Cardiac fibroblast (primary cell): Measurements from ENCODE around the gene SPOCK2.
"Not testable (repeated sequence)": the region's sequence is repeated elsewhere in the genome, so short reads cannot be mapped to it uniquely, and the experiment has no call there.

Experiments used
- DNase-seq, 2 donors: peaks; one replicate each; pipeline versions ENCODE4 v3.0.0 to v3.0.0-alpha.2; 2010; ENCODE audit warnings: low read depth in 2 of 2
- H3K4me3 ChIP-seq, 2 donors: replicated peaks in 1 of 2; 1 replicate in 1 of 2; 2 replicates in 1 of 2; pipeline ENCODE4 v1.5.1; 2011; ENCODE audit warnings: low read depth in 2 of 2, low read length in 2 of 2, mild to moderate bottlenecking in 2 of 2, moderate library complexity in 1 of 2
- TF ChIP-seq, protein P1 (sequence below): IDR thresholded peaks from one replicate; pipeline ENCODE4 v1.5.1; 2011; ENCODE audit warnings: low read depth, mild to moderate bottlenecking, low read length, inconsistent platforms

The SPOCK2 gene, protein sequence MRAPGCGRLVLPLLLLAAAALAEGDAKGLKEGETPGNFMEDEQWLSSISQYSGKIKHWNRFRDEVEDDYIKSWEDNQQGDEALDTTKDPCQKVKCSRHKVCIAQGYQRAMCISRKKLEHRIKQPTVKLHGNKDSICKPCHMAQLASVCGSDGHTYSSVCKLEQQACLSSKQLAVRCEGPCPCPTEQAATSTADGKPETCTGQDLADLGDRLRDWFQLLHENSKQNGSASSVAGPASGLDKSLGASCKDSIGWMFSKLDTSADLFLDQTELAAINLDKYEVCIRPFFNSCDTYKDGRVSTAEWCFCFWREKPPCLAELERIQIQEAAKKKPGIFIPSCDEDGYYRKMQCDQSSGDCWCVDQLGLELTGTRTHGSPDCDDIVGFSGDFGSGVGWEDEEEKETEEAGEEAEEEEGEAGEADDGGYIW

DNA sequence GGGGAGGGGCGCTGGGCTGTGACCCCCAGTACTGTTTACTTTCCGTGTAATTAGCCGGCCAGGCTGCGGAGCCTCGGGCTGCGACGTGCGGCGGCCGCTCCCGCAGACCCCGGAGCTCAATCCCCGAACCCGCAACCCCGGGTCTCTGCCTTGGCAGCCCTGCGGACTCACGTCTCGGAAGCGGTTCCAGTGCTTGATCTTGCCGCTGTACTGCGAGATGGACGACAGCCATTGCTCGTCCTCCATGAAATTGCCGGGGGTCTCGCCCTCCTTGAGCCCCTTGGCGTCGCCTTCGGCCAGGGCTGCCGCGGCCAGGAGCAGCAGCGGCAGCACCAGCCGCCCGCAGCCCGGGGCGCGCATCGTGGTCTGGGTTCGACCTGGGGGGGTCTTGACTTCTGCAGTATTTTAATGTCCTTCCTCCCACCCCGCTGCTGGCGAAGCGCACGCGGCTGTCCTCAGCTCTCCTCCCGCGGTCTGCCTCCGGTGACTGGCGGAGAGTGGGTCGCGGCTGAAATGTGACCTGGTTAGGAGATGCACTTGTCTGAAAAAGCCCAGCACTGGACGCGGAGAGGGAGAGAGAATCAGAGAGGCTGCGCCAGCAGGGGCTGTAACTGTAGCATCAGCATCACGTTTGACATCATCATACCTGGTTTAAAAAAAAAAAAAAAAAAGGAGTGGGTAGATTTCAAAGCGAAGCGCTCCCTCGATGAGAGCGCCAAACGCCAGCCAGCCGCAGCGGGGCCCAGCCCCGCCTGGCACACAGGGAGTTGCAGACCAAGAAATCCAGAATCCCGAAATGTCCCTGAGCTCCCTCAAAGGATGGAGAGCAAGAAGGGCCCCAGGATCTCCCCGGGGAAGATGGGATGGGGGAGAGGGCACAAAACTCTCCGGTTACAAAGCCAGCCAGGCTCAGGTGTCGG, at the start of gene SPOCK2:
TSS of gene SPOCK2 (minus strand) at position 583 of the 920 bp plus-strand sequence. CDS start at position 360, 223 bp downstream.
- no peak for DNase-seq
- TF ChIP-seq, protein P1, sequence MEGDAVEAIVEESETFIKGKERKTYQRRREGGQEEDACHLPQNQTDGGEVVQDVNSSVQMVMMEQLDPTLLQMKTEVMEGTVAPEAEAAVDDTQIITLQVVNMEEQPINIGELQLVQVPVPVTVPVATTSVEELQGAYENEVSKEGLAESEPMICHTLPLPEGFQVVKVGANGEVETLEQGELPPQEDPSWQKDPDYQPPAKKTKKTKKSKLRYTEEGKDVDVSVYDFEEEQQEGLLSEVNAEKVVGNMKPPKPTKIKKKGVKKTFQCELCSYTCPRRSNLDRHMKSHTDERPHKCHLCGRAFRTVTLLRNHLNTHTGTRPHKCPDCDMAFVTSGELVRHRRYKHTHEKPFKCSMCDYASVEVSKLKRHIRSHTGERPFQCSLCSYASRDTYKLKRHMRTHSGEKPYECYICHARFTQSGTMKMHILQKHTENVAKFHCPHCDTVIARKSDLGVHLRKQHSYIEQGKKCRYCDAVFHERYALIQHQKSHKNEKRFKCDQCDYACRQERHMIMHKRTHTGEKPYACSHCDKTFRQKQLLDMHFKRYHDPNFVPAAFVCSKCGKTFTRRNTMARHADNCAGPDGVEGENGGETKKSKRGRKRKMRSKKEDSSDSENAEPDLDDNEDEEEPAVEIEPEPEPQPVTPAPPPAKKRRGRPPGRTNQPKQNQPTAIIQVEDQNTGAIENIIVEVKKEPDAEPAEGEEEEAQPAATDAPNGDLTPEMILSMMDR = no peak
- peak within 1 kb of the TSS in 1 of 2 donors; percentile 35 for H3K4me3 ChIP-seq

DNA sequence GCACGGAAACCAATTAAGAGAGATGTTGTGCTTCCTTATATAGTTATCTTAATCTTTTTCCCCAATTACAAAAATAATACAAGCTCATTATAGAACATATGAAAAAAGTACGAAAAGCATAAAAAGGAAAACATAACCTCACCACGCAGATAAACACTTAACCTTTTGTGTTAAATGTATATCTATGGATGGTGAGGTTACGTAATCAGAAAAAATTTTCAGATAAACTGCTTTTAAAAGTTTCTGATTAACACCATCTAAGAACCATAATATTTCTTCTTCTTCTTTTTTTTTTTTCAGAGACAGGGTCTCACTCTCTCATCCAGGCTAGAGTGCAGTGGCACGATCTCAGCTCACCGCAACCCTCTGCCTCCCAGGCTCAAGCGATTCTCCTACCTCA, 49.2 kb upstream of the SPOCK2 start:
- H3K4me3 ChIP-seq = no peak overlapping the region
- DNase-seq = no peak
- TF ChIP-seq, protein P1 = no peak

DNA sequence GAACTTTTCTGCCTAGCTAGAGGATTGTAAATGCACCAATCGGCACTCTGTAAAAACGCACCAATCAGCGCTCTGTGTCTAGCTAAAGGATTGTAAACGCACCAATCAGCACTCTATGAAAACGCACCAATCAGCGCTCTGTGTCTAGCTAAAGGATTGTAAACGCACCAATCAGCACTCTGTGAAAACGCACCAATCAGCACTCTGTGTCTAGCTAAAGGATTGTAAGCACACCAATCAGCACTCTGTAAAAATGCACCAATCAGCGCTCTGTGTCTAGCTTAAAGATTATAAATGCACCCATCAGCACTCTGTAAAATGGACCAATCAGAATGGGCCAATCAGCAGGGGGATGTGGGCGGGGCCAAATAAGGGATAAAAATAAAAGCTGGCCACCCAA, 47.9 kb upstream of the SPOCK2 start:
- H3K4me3 ChIP-seq, DNase-seq: not testable (repeated sequence)

DNA sequence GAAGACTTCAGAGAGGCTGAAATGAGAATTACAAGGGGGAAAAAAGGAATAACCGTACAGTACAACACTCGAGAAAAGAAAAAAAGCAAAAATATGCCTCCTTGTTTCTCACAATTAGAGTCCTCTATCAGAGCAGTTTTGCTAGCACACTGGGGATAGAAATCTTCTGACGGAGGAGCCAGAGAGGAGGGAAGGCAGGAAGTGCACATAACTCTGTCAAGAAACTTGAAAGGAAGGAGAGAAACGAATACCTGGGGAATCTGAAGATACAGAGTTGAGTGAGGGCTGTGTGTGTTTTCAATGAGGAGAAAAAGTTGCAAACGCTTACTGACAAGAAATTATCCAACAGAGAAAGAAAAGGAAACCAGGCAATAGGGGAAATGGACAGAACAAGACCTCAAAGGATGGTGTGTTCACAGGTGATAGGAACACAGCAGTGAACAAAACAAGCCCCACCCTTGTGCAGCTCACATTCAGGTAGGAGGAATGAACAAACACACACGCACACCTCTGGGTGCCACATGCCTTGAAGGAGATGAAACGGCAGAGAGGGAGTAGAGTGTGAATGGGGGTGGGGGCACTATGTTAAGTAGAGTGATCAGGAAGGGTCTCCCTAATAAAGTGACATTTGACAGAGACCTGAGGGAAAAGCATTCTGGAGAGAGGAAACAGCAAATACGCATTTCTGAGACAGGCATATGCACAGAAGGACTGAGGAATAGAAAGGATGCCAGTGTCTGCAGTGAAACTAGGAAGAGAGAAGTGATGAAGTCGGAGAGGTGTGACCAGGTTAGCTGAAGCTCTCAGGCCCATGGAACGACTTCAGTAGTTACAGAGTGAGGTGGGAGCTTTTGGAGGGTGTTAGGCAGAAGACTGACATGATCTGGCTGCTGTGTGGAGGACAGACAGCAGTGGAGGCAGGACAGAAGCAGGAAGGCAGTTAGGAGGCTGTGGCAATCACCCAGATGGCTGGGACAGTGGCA, 46.7 kb upstream of the SPOCK2 start:
- TF ChIP-seq, protein P1 = no peak
- no peak for DNase-seq
- H3K4me3 ChIP-seq = no peak overlapping the region

DNA sequence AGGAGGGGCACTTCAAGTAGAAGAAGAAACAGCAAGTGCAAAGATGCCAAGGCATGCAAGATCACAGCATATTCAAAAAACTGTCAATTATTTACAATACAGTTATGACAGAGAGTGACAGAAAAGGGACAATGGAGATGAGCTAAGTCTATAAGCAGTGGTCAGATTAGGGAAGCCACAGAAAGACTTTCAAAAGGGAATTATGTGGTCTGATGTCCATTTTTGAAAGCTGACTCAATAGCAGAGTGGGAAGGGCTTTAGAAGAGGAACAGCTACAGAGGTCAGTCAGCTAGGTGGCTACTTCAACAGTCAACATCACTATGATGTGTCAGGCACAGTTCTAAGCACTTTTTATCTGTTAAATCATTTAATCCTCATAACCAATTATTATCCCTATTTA, 45.2 kb upstream of the SPOCK2 start:
- DNase-seq = peak; percentile 17 to 72
- H3K4me3 ChIP-seq = no peak overlapping the region
- TF ChIP-seq, protein P1 = no peak

DNA sequence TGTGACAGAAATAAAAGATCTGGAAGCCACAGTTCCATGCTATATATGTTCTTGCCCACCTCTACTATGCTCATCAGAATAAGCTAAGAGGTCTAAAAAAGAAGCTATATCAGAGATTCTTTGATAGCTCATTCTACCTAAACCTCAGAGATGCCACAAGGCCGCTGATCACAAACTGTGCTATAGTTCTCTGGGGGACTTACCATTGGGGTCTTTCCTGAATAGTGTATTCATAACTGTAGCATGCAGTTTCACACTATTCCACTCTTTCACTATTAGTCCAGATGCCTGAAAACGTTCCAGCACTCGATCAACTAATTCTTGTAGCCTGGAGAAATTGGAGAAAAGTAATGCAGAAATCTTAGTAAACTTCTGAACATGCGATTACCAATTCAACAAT, 44.5 kb upstream of the SPOCK2 start:
- no peak overlapping the region for H3K4me3 ChIP-seq
- TF ChIP-seq, protein P1 = no peak
- DNase-seq = no peak
